KBM-7 (cell line): ENCODE data around the gene NIT2.
"Not testable (repeated sequence)": the region's sequence is repeated elsewhere in the genome, so short reads cannot be mapped to it uniquely, and the experiment has no call there.

Experiments used
- DNase-seq: peaks from one replicate; pipeline ENCODE4 v3.0.0-alpha.2; 2015
- in situ Hi-C: fragments of 300-500 bp; cut with MboI; formaldehyde crosslinking; loops from 2 replicates; pipeline ENCODE4 v1.14.3; 2020; ENCODE audit warnings: low sequenced_read_pairs, low pct_unique_long_range_greater_than_20kb, mixed read lengths

NIT2 gene

GRCh38 chr3:100334488-100335351, at the start of gene NIT2:
TSS of gene NIT2 (plus strand) at chr3:100334757. CDS start at chr3:100334792, 35 bp downstream.
- DNase-seq, result peak; percentile 87

GRCh38 chr3:100288288-100288894, 46.2 kb upstream of the NIT2 start:
- in situ Hi-C loops, result no loop called here
- DNase-seq, result peak; percentile 3

More at GRCh38 chr3:100334488-100335351, at the start of gene NIT2:
- in situ Hi-C loops, result no loop called here

GRCh38 chr3:100289339-100289738, 45.2 kb upstream of the NIT2 start:
- in situ Hi-C loops, result no loop called here

GRCh38 chr3:100295089-100295488, 39.5 kb upstream of the NIT2 start:
- no peak for DNase-seq
- in situ Hi-C loops, result no loop called here

More at GRCh38 chr3:100289339-100289738, 45.2 kb upstream of the NIT2 start:
- DNase-seq, result peak; percentile 98

- DNase-seq, result no peak
- in situ Hi-C loops, result no loop called here
Observed at GRCh38 chr3:100297784-100298183, 36.8 kb upstream of the NIT2 start.

- in situ Hi-C loops, result no loop called here
- DNase-seq, result no peak
Observed at GRCh38 chr3:100299016-100299415, 35.5 kb upstream of the NIT2 start.

- in situ Hi-C loops, result no loop called here
Observed at GRCh38 chr3:100306695-100307094, 27.9 kb upstream of the NIT2 start.

GRCh38 chr3:100310355-100310965, 24.1 kb upstream of the NIT2 start:
- DNase-seq, result no peak
- in situ Hi-C loops, result no loop called here

More at GRCh38 chr3:100306695-100307094, 27.9 kb upstream of the NIT2 start:
- no peak for DNase-seq

GRCh38 chr3:100311011-100311410, 23.5 kb upstream of the NIT2 start:
- in situ Hi-C loops, result no loop called here
- DNase-seq, result no peak

- DNase-seq, result peak; percentile 72
- in situ Hi-C loops, result no loop called here
Observed at GRCh38 chr3:100316641-100317069, 17.9 kb upstream of the NIT2 start.

- in situ Hi-C loops, result no loop called here
- no peak for DNase-seq
Observed at GRCh38 chr3:100317912-100318311, 16.6 kb upstream of the NIT2 start.

GRCh38 chr3:100319951-100320350, 14.6 kb upstream of the NIT2 start:
- no peak for DNase-seq
- in situ Hi-C loops, result no loop called here

- no peak for DNase-seq
- in situ Hi-C loops, result no loop called here
Observed at GRCh38 chr3:100324044-100324443, 10.5 kb upstream of the NIT2 start.

GRCh38 chr3:100325827-100326226, 8.7 kb upstream of the NIT2 start:
- in situ Hi-C loops, result no loop called here
- no peak for DNase-seq

GRCh38 chr3:100327377-100327776, 7.2 kb upstream of the NIT2 start:
- DNase-seq, in situ Hi-C loops: not testable (repeated sequence)

GRCh38 chr3:100329800-100330489, 4.6 kb upstream of the NIT2 start:
- DNase-seq, result no peak
- in situ Hi-C loops, result no loop called here

GRCh38 chr3:100330651-100331050, 3.9 kb upstream of the NIT2 start:
- DNase-seq, result no peak
- in situ Hi-C loops, result no loop called here

- in situ Hi-C loops, result no loop called here
- DNase-seq, result no peak
Observed at GRCh38 chr3:100331660-100332059, 2.9 kb upstream of the NIT2 start.

- in situ Hi-C loops, result no loop called here
Observed at GRCh38 chr3:100333051-100333450, 1.5 kb upstream of the NIT2 start.

More at GRCh38 chr3:100333051-100333450, 1.5 kb upstream of the NIT2 start:
- no peak for DNase-seq
